Vagina (tissue), 2 donors: ENCODE results near the gene CBFA2T3. TPM values are rescaled to one million over a fixed set of nuclear protein-coding genes. Genes with fewer than 3 reads are reported as not detected.

Experiments used
- DNase-seq, 2 donors: peaks; one replicate each; pipeline ENCODE4 v3.0.0-alpha.2; 2017; ENCODE audit errors: extremely low spot score in 2 of 2
- H3K27ac ChIP-seq: fragments of 200-600 bp; sonication (generic); one replicate; pipeline ENCODE4 v1.5.1; 2019
- H3K27me3 ChIP-seq: fragments of 200-600 bp; sonication (generic); one replicate; pipeline ENCODE4 v1.5.1; 2019
- H3K36me3 ChIP-seq, 2 donors: fragments of 200-600 bp; sonication (generic); one replicate each; pipeline ENCODE4 v1.5.1; 2017 to 2019
- H3K4me1 ChIP-seq: fragments of 200-600 bp; sonication (generic); one replicate; pipeline ENCODE4 v1.5.1; 2019
- H3K4me3 ChIP-seq, 2 donors: fragments of 200-600 bp; sonication (generic); 1 replicate in 1 of 2; 2 replicates in 1 of 2; pipeline ENCODE4 v1.5.1; 2016 to 2019
- H3K9me3 ChIP-seq: fragments of 200-600 bp; sonication (generic); one replicate; pipeline ENCODE4 v1.5.1; 2019
- CTCF ChIP-seq, 3 experiments: fragments of 450-650 bp in 2 of 3; fragments of 200-600 bp in 1 of 3; sonication (generic) in 1 of 3; IDR thresholded peaks; one replicate each; pipeline ENCODE4 v1.5.1; 2017 to 2019; ENCODE audit warnings: antibody characterized with exemption in 3 of 3, mild to moderate bottlenecking in 2 of 3, moderate library complexity in 2 of 3
- POLR2A ChIP-seq, 2 donors: fragments of 450-650 bp; IDR thresholded peaks; one replicate each; pipeline ENCODE4 v1.6.1; 2017; ENCODE audit warnings: antibody characterized with exemption in 2 of 2, mild to moderate bottlenecking in 2 of 2, moderate library complexity in 2 of 2
- POLR2AphosphoS5 ChIP-seq, 2 donors: sonication (generic); formaldehyde crosslinking; IDR thresholded peaks; one replicate each; pipeline ENCODE4 v1.9.0; 2017; ENCODE audit warnings: antibody characterized with exemption in 2 of 2, mild to moderate bottlenecking in 2 of 2, low read depth in 1 of 2; ENCODE audit not compliant: insufficient read depth in 1 of 2
- intact Hi-C: fragments of 100-400 bp; cut with DNase I; formaldehyde crosslinking; loops from one replicate; pipeline ENCODE4 v1.15.1; 2023
- total RNA-seq: library from RNA; depleted of rRNA; stranded (reverse); fragments of >200 nt; gene quantifications from one replicate; pipeline ENCODE4 v1.2.3, GENCODE V29; 2016

The CBFA2T3 gene
- total RNA-seq, 1 donor from 2014 or later, result 2.7 TPM

- H3K4me3 ChIP-seq, result no peak overlapping the region
- no peak for DNase-seq
- H3K36me3 ChIP-seq, result no peaks in the 10 kb centered on the region
- no peak overlapping the region for H3K27ac ChIP-seq
- TF ChIP-seq POLR2AphosphoS5 (IDR thresholded peaks at IDR 0.05; ENCODE audit: insufficient read depth in 1 of 2, low read depth in 1 of 2), result no peak
- TF ChIP-seq CTCF (IDR thresholded peaks at IDR 0.05), result no peak
- no peak for TF ChIP-seq POLR2A (IDR thresholded peaks at IDR 0.05)
- intact Hi-C loops, result no loop called here
- peaks cover 8% of the 10 kb centered on the region for H3K4me1 ChIP-seq
- no peaks in the 10 kb centered on the region for H3K9me3 ChIP-seq
- H3K27me3 ChIP-seq, result no peaks in the 10 kb centered on the region
These were observed 2.1 kb downstream of the CBFA2T3 start for GRCh38 chr16:88974916-88975215.

GRCh38 chr16:88974080-88974915 lies 2.7 kb downstream of the CBFA2T3 start:
- DNase-seq, result no peak
- Histone ChIP-seq H3K36me3 (no peaks in the 10 kb centered on the region), H3K4me3 (no peak overlapping the region), H3K4me1 (peaks cover 8% of the 10 kb centered on the region), H3K9me3 (no peaks in the 10 kb centered on the region), H3K27ac (no peak overlapping the region), H3K27me3 (no peaks in the 10 kb centered on the region)
- TF ChIP-seq CTCF (IDR thresholded peaks at IDR 0.05) (no peak), POLR2A (IDR thresholded peaks at IDR 0.05) (no peak), POLR2AphosphoS5 (IDR thresholded peaks at IDR 0.05; ENCODE audit: insufficient read depth in 1 of 2, low read depth in 1 of 2) (no peak)
- intact Hi-C loops, result no loop called here

- no peak for DNase-seq
- intact Hi-C loops, result no loop called here
- TF ChIP-seq POLR2A (IDR thresholded peaks at IDR 0.05), result no peak
- Histone ChIP-seq H3K4me3 (no peak overlapping the region), H3K36me3 (no peaks in the 10 kb centered on the region), H3K9me3 (no peaks in the 10 kb centered on the region), H3K4me1 (peaks cover 8% of the 10 kb centered on the region), H3K27ac (no peak overlapping the region), H3K27me3 (no peaks in the 10 kb centered on the region)
These were observed 3.5 kb downstream of the CBFA2T3 start for GRCh38 chr16:88973415-88974050.

- H3K9me3 ChIP-seq, result no peaks in the 10 kb centered on the region
- no peaks in the 10 kb centered on the region for H3K27me3 ChIP-seq
- H3K27ac ChIP-seq, result no peak overlapping the region
- no peak for DNase-seq
- no peaks in the 10 kb centered on the region for H3K36me3 ChIP-seq
- peaks cover 12% of the 10 kb centered on the region for H3K4me1 ChIP-seq
- no peak overlapping the region for H3K4me3 ChIP-seq
- intact Hi-C loops, result no loop called here
- no peak for TF ChIP-seq POLR2AphosphoS5 (IDR thresholded peaks at IDR 0.05; ENCODE audit: insufficient read depth in 1 of 2, low read depth in 1 of 2)
- no peak for TF ChIP-seq POLR2A (IDR thresholded peaks at IDR 0.05)
- TF ChIP-seq CTCF (IDR thresholded peaks at IDR 0.05), result no peak
These were observed 4.0 kb downstream of the CBFA2T3 start for GRCh38 chr16:88973007-88973410.

- H3K4me3 ChIP-seq, result no peak overlapping the region
- H3K4me1 ChIP-seq, result peaks cover 17% of the 10 kb centered on the region
- no peaks in the 10 kb centered on the region for H3K27me3 ChIP-seq
- H3K36me3 ChIP-seq, result no peaks in the 10 kb centered on the region
- no peak for TF ChIP-seq CTCF (IDR thresholded peaks at IDR 0.05)
- TF ChIP-seq POLR2AphosphoS5 (IDR thresholded peaks at IDR 0.05; ENCODE audit: insufficient read depth in 1 of 2, low read depth in 1 of 2), result no peak
- TF ChIP-seq POLR2A (IDR thresholded peaks at IDR 0.05), result no peak
- no peaks in the 10 kb centered on the region for H3K9me3 ChIP-seq
- intact Hi-C loops, result no loop called here
- DNase-seq, result no peak
- no peak overlapping the region for H3K27ac ChIP-seq
These were observed 4.7 kb downstream of the CBFA2T3 start for GRCh38 chr16:88972349-88972748.
